Measurements from ENCODE around the gene GCAT.
A peak's percentile ranks its signal among the peaks of the same experiment; 100 is the strongest.
"Not testable (repeated sequence)": the region's sequence is repeated elsewhere in the genome, so short reads cannot be mapped to it uniquely, and the experiment has no call there.

The GCAT gene

DNA sequence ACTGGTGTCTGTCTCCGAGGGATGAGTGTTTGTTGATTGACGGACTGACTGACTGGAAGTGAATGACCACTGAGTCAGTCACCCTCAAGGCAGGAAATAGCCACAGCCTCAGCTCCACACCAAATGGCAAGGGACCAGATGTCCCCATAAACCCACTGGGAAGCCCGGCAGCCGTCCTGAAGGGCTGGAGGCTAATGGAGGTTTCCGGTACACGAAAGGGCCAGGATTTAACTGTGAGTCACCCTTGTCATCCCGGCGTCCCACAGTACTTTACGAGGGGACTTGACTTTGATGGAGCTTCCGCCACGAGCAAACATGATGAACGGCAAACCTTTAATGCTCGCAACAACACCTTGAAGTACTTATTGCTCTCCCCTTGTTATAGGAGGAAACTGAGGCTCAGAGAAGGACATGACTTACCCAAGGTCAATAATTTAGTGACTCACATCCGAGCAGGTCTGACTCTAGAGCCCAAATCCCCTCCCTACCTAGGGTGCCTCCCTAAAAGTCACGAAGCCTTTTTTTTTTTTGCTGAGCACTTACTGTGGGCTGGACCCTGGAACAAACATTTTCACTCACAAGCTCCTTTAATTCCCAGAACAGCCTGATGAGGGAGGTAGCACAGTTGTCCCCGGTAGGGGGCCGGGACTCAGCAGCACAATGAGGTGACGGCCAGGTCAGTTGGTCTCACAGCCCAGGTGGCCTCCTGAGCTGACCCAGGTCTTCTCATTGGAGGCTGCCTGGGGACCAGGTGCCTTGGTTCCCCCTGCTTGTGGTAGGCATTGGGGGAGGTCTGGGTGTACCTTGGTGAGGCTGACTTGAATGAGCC lies 25.2 kb upstream of the GCAT start:
- DNase-seq (ENCODE audit: low spot score): no peak

DNA sequence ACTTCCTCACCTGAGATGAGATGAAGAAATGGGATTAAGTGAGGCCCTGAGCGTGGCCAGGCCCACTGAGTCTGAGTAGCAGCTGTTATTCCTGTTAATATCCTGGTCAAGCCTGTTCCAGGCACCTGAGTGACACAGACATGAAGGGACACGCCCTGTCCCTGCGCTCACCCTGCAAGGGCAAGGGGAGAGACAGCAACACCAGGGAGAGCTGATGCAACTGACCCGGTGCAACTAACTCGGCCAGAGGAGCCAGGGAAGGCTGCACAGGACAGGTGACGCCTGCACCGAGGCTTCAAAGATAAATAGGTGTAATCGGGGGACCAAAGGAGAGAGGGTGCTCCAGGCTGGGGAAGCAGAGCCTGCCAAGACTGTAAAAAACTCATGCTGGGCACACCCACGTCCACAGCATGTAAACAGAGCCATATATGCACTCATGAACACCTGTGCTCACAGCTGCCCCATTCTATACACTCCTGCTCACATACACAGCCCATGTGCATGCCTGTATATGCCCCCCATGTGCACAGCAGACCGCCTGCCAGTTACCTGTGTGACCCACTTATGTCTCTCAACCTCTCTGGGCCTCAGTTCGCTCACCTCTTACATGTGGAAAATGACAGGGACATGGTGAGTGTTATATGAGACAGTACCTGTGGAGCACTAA lies 22.8 kb upstream of the GCAT start:
- DNase-seq (ENCODE audit: low spot score): no peak

DNA sequence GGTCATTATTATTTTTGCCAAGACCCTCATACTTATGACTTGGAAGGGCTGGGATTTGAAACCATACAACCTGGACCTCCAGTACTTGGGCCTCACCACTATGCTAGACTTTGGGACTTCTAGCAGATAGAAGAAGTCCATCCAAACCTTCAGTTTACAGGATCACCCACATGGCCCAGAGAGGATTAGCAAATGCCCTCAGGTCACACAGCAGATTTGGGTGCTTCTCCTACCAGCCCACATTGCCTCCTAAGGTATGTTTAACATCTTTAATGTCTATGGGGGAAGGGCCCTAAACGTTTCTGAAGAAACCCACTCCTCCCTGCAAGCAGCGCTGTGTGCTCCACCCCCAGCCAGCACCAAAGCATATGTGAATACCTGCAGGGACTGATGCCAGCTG lies 17.5 kb upstream of the GCAT start:
- no peak for DNase-seq (ENCODE audit: low spot score)

DNA sequence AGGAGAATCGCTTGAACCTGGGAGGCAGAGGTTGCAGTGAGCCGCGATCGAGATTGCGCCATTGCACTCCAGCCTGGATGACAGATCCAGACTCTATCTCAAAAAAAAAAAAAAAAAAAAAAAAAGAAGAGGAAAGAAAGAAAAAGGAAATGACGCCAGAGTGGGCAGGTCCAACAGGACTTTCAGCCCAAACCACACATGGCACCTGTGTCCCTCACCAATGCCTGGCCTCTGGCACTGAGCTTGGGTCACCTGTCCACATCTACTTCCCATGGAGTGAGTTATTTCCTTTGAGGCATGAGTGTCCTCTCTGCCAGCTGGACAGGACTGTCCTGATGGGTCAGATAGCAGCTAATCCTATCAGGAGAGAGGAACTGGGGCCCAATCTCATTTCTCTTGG lies 15.2 kb upstream of the GCAT start:
- DNase-seq (ENCODE audit: low spot score): no peak

DNA sequence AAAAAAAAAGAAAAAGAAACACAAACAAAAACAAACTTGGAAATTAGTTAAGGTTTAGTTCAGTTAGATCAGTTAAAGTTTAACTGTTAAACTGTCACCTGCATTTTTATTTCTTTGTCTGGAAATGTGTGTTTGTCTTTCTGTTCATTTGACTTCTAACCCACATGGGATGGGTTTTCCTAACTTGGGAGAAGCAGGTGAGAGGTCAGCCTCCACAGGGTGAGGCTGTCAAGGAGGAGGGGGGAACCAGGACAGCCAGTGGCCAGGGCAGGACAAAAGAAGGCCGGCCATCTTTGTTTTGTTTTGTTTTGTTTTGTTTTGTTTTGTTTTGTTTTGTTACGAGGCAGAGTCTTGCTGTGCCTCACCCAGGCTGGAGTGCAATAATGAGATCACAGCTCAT lies 13.4 kb upstream of the GCAT start:
- DNase-seq (ENCODE audit: low spot score): no peak

DNA sequence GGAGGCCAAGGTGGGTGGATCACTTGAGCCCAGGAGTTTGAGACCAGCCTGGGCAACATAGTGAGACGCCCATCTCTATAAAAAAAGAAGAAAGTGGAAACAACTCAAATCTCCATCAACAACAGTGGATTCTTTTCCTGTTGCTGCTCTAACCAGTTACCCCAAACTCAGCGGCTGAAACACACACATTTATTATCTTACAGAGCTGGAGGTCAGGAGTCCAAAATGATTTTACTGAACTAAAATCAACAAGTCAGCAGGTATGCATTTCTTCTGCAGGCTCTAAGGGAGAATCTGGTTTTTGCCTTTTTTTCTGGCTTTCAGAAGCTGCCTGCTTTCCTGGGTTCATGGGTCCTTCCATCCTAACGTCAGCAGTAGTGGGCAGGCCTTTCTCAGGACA lies 11.7 kb upstream of the GCAT start:
- DNase-seq (ENCODE audit: low spot score): no peak

DNA sequence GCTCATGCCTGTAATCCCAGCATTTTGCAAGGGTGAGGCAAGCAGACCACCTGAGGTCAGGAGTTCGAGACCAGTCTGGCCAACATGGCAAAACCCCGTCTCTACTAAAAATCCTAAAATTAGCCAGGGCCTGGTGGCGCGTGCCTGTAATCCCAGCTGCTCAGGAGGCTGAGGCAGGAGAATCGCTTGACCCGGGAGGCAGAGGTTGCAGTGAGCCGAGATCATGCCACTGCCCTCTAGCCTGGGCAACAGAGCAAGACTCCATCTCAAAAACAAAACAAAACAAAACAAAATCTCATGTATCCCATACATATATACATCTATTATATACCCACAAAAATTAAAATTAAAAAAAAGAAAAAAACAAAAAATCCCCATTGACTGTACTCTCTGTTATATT lies 10.5 kb upstream of the GCAT start:
- not testable (repeated sequence) for DNase-seq (ENCODE audit: low spot score)

DNA sequence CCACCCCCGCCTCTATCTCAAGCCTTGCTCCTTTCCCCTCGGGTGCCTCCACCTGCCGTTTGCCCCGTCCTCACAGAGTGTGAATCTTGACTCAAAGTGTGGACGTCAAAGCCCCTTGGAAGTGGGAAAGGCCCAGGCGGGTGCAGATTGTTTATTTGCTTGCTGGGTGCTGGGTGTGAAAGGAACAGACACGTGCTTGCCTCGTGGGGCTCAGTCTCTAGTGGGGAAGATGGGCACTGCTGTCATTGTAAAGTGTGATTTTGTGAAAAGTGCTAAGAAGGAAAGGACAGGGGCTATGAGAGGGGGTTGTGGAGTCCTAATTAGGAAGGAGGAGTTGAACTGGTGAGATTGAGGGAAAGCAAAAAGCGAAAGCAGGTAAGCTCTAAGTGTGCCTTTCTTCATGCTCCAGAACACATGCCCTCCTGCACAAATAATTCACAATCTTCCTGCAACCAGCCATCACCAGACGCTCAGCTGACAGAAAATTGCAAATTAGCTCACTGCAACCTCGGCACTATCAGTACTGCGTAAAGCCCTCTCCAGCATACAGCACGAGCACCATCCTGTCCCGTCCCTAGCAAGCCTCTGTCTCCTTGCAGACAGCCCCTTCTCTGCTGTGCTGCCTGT lies 9.7 kb upstream of the GCAT start:
- no peak for DNase-seq (ENCODE audit: low spot score)

DNA sequence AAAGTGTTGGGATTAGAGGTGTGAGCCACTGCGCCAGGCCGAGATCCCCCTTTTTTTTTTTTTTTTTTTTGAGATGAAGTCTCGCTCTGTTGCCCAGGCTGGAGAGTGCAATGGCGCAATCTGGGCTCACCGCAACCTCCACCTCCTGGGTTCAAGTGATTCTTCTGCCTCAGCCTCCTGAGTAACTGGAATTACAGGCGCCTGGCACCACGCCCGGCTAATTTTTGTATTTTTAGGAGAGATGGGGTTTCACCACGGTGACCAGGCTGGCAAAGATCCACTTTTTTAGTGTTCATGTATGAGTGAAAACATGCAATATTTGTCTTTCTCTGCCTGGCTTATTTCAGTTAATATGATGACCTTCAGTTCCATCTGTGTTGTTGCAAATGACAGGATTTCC lies 7.8 kb upstream of the GCAT start:
- not testable (repeated sequence) for DNase-seq (ENCODE audit: low spot score)

DNA sequence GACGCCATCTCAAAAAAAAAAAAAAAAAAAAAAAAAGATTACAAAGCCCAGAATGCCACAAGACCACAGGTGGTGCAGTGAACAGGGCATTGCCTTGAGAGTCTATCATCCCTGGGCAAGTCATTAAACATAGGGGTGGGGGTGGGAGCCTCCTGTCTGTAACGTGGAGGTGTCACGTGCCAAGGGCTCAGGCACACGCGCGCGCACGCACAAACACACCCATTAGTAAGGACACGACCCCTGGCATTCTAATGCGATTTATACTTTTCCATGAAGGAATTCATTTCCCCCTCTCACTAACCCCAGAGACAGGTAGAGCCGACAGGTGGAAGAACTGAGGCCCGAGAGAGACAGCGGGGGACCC lies 5.8 kb upstream of the GCAT start:
- DNase-seq (ENCODE audit: low spot score): no peak

DNA sequence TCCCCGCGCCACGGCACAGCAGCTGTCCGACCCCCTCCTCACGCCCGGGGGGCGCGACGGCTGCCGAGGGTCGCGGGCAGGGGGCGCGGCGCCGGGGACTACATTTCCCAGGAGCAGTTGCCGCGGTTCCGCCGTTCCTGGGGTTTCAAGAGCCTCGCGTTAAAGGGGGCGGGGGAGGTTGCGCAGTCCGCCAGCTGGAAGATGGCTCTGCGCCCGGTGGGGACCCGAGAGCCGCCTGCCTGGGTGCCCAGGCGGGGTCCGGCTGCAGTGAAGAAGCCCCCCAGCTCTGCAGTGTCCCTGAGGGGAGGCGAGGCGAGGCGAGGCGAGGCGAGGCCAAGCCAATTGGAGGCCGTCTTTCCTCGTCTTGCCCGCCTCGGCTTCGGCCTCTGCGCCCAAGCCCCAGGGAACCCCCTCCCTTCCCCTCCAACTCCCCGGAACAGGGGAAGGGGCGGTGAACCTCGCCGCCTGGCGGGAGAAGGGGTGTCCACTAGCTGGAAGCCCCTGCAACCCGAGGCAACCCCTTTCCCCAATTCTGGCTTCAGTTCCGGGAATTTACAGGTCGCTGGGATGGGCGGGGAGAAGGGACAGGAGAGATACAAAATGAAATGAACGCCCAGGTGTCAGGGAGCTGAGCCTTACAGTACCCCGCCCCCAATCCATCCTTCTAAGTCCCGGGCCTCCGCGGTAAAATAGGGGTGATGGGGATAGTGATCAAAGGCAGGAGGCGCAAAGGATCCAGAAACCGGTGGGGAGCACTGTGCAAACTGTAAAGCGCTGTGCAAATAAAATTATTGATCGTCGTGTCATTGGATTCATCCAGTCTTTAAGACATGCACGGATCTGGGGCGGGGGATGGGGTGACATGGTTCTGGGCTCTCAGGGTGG lies 5.2 kb upstream of the GCAT start:
- DNase-seq (ENCODE audit: low spot score): no peak

DNA sequence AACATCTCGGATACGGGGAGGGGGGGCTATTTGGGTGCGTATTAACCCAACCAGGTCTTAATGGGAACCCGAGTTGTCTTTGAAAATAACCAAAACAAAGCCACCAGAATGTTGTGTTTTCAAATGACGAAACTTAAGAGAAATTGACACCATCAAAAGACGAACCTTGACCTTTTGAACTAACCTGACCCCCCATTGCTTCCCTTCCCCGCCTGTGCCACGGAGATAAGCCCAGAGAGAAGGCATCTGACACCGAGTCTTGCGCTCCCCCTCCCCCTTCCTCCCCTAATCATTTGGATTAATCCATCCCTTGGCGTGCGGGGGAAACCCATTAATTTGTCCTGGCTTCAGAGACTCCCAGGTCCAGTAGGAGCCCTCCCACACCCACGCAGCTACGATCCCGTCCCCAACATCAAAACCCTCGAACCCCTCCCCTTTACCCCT lies 4.5 kb upstream of the GCAT start:
- no peak for DNase-seq (ENCODE audit: low spot score)

DNA sequence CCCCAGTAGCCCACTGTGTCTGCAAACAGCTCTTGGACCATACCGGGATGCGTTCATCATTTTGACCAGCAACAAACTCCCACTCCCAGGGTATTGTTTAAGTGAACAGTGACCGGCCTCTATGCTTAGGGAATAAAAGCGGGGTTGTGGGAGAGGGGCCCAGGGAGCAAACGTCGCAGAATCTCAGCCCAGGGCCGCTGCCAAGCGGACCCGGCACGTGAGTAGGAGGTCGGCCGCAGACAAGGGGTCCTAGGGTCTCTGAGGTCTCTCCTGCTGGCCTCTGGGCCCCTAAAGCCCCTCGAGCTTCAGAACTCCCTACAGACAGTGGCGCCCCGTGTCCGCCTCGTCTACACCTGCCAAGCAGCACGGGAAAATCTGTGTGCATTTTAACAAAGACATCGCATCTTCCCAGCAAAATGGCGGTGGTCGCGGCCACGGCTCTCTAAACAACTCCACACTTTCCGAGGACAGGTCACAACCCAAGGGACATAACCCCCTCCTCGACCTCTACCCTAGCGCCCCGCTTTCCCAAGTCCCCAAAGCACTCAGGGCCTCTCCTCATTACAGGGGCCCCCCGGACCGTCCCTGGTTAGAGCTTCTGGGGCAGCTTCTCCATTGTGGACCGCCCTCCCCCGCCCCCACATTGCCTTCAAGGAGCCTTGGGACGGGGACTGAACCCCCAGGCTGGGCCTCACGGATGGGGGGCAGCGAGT lies 3.9 kb upstream of the GCAT start:
- no peak for DNase-seq (ENCODE audit: low spot score)

DNA sequence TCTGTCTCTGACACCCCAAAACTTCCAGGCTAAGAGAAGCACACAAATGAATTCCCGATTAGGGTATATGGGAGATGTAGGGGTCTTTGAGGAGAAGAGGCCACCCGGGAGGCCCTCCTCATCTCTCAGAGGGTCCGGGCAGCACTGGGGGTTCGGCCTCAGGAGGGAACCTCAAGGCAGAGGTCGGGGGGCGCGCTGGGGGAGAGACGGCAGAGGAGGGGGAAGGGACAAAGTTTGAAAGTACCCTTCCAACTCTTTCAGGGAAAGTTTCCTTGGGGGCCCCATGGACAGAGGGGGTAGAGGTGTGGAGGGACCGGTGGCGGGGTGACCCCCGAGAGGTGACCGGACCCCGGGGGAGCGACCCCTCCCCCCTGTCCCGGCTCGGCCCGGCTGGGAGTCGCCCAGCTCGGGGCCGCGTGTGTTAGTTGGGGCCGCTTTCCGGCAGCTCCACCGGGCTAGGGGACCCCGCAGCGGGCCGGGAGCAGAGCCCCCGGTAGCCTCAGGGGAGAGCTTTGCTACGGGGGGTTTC lies 3.3 kb upstream of the GCAT start:
- no peak for DNase-seq (ENCODE audit: low spot score)

DNA sequence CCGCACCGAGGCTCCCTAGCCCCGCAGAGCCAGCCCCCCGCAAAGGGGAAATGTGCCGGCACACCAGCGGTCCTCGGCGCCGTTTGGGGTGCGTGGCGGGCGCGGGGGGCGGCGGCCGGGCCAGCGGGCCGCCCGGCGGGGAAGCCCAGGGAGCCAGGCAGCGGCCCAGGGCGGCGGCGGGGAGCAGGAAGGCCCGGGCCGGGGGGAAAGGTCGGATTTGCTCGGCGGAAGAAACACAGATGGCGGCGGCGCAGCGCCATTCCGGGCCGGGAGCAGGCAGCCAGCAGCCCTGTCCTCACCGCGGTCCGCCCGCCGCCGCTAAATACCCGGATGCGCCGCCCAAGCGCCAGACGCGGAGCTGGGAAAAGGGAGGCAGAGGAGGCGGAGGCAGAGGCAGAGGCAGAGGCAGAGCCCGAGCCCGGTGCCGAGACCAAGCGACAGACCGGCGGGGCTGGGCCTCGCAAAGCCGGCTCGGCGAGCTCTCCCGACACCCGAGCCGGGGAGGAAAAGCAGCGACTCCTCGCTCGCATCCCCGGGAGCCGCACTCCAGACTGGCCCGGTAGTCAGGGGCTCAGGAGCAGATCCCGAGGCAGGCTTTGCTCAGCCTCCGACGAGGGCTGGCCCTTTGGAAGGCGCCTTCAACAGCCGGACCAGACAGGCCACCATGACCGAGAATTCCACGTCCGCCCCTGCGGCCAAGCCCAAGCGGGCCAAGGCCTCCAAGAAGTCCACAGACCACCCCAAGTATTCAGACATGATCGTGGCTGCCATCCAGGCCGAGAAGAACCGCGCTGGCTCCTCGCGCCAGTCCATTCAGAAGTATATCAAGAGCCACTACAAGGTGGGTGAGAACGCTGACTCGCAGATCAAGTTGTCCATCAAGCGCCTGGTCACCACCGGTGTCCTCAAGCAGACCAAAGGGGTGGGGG lies 2.6 kb upstream of the GCAT start:
- DNase-seq (ENCODE audit: low spot score): peak; percentile 68

DNA sequence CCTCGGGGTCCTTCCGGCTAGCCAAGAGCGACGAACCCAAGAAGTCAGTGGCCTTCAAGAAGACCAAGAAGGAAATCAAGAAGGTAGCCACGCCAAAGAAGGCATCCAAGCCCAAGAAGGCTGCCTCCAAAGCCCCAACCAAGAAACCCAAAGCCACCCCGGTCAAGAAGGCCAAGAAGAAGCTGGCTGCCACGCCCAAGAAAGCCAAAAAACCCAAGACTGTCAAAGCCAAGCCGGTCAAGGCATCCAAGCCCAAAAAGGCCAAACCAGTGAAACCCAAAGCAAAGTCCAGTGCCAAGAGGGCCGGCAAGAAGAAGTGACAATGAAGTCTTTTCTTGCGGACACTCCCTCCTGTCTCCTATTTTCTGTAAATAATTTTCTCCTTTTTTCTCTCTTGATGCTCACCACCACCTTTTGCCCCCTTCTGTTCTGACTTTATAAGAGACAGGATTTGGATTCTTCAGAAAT lies 1.9 kb upstream of the GCAT start:
- DNase-seq (ENCODE audit: low spot score): no peak

DNA sequence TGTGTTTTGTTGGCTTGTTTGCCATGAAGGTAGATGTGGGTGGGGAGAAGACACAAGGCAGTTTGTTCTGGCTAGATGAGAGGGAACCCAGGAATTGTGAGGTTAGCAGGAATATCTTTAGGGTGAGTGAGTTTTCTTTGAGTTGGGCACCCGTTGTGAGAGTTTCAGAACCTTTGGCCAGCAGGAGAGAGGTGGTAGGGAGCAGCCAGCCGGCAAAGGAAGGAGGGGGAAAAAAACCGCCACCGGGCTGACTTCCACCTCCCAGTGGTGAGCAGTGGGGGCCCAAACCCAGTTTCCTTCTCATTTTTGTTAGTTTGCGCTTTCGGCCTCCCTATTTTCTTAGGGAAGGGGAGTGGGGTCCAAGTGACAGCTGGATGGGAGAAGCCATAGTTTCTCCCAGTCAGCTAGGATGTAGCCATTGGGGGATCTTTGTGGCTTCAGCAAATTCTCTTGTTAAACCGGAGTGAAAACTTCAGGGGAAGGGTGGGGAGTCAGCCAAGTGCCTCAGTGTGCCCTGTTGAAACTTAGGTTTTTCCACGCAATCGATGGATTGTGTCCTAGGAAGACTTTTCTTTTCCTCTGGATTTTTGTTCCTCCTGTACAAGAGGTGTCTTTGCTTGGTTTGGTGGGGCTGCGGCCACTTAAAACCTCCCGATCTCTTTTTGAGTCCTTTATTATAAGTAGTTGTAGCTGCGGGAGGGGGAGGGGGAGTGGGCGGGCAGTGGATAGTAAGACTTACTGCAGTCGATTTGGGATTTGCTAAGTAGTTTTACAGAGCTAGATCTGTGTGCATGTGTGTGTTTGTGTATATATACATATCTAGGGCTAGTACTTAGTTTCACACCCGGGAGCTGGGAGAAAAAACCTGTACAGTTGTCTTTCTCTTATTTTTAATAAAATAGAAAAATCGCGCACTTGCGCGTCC lies 1.1 kb upstream of the GCAT start:
- DNase-seq (ENCODE audit: low spot score): no peak

DNA sequence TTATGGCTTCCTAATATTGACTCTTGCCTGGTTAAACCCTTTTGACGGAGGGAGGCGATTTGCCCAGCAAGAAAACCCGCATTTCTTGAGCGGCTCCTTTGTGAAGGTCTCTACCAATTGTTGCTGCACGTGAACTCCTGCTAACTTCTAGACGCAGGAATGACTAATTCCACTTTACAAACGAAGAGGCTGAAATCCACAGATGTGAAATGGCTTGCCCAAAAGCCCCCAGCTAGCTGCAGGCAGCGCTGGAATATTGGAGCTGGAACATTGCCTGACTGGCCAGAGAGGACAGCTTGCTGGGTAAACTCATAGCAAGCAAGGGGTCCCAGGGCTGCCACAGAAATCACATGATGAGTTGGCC lies 542 bp downstream of the GCAT start:
- no peak for DNase-seq (ENCODE audit: low spot score)

DNA sequence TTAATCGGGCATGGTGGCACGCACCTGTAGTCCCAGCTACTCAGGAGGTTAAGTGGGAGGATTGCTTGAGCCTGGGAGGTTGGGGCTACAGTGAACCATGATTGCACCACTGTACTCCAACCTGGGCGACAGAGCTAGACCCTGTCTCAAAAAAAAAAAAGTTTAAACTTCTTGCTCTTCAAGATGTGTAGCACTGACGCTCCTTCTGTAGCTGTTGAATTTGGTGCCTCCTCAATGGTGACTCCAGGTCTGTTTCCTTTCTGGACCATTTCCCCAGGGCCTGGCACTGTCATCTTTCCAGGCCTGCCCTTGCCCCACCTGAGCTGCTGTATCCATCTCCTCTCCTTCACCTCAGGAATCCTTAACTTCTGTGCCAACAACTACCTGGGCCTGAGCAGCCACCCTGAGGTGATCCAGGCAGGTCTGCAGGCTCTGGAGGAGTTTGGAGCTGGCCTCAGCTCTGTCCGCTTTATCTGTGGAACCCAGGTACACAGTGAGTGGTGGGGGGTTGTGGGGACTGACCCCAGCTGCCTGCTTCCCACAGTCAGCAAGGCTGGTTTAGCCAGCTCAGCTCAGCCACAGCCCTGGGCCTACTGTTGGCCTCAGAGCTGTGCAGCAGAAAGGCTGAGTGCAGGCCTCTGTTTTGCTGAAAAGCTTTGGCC lies 2.1 kb downstream of the GCAT start:
- no peak for DNase-seq (ENCODE audit: low spot score)
